Neural progenitor cell (in vitro differentiated cells): ENCODE results near the gene NEDD4L.

Source experiments
- CTCF ChIP-seq: fragments of 200-600 bp; sonication (generic); IDR thresholded peaks from 2 replicates; pipeline ENCODE4 v1.5.1; 2017; ENCODE audit warnings: antibody characterized with exemption, mild to moderate bottlenecking
- EZH2 ChIP-seq: fragments of 200-600 bp; sonication (generic); IDR thresholded peaks from 2 replicates; pipeline ENCODE4 v1.6.1; 2017; ENCODE audit warnings: antibody characterized with exemption, mild to moderate bottlenecking, moderate library complexity
- EZH2phosphoT487 ChIP-seq: fragments of 200-600 bp; sonication (generic); IDR thresholded peaks from 2 replicates; pipeline ENCODE4 v1.6.1; 2017; ENCODE audit warnings: antibody characterized with exemption

GRCh38 chr18:58408665-58409064 is 364.6 kb downstream of the NEDD4L start:
- no peak for TF ChIP-seq CTCF
- no peak for TF ChIP-seq EZH2
- no peak for TF ChIP-seq EZH2phosphoT487
